ENCODE results near the gene ELN.

Gene ELN

GRCh38 chr7:74023092-74023536 is 4.9 kb upstream of the ELN start:
- TF ChIP-seq POLR2A (IDR thresholded peaks at IDR 0.05; ENCODE audit: low read length) (no peak), GATA1 (IDR thresholded peaks at IDR 0.05; ENCODE audit: low read depth, low read length) (no peak)
- DNase-seq, result no peak

- TF ChIP-seq GATA1 (IDR thresholded peaks at IDR 0.05; ENCODE audit: low read depth, low read length) (no peak), POLR2A (IDR thresholded peaks at IDR 0.05; ENCODE audit: low read length) (no peak)
- no peak for DNase-seq
Measured at GRCh38 chr7:74023786-74024185, 4.2 kb upstream of the ELN start.

- DNase-seq, result no peak
- TF ChIP-seq POLR2A (IDR thresholded peaks at IDR 0.05; ENCODE audit: low read length) (no peak), GATA1 (IDR thresholded peaks at IDR 0.05; ENCODE audit: low read depth, low read length) (no peak)
Measured at GRCh38 chr7:74025146-74025545, 2.8 kb upstream of the ELN start.

- TF ChIP-seq GATA1 (IDR thresholded peaks at IDR 0.05; ENCODE audit: low read depth, low read length) (no peak), POLR2A (IDR thresholded peaks at IDR 0.05; ENCODE audit: low read length) (no peak)
- no peak for DNase-seq
Measured at GRCh38 chr7:74025730-74026129, 2.2 kb upstream of the ELN start.

GRCh38 chr7:74026406-74026902 is 1.5 kb upstream of the ELN start:
- TF ChIP-seq GATA1 (IDR thresholded peaks at IDR 0.05; ENCODE audit: low read depth, low read length), result no peak
- TF ChIP-seq POLR2A (IDR thresholded peaks at IDR 0.05; ENCODE audit: low read length), result no peak
- DNase-seq, result no peak

GRCh38 chr7:74026903-74027682 is 880 bp upstream of the ELN start:
- DNase-seq, result peak; percentile 43 to 71
- no peak for TF ChIP-seq POLR2A (IDR thresholded peaks at IDR 0.05; ENCODE audit: low read length)
- TF ChIP-seq GATA1 (IDR thresholded peaks at IDR 0.05; ENCODE audit: low read depth, low read length), result no peak

GRCh38 chr7:74028321-74028838 is 407 bp downstream of the ELN start:
- DNase-seq, result no peak
- TF ChIP-seq GATA1 (IDR thresholded peaks at IDR 0.05; ENCODE audit: low read depth, low read length) (no peak), POLR2A (IDR thresholded peaks at IDR 0.05; ENCODE audit: low read length) (no peak)

GRCh38 chr7:74029089-74029785 is 1.3 kb downstream of the ELN start:
- no peak for TF ChIP-seq POLR2A (IDR thresholded peaks at IDR 0.05; ENCODE audit: low read length)
- no peak for TF ChIP-seq GATA1 (IDR thresholded peaks at IDR 0.05; ENCODE audit: low read depth, low read length)

GRCh38 chr7:74029991-74030415 is 2.0 kb downstream of the ELN start:
- TF ChIP-seq GATA1 (IDR thresholded peaks at IDR 0.05; ENCODE audit: low read depth, low read length) (no peak), POLR2A (IDR thresholded peaks at IDR 0.05; ENCODE audit: low read length) (no peak)
- no peak for DNase-seq

More at GRCh38 chr7:74029089-74029785, 1.3 kb downstream of the ELN start:
- no peak for DNase-seq

- TF ChIP-seq GATA1 (IDR thresholded peaks at IDR 0.05; ENCODE audit: low read depth, low read length), result no peak
- no peak for TF ChIP-seq POLR2A (IDR thresholded peaks at IDR 0.05; ENCODE audit: low read length)
Measured at GRCh38 chr7:74030861-74031260, 2.9 kb downstream of the ELN start.

GRCh38 chr7:74031403-74032190 is 3.6 kb downstream of the ELN start:
- DNase-seq, result no peak
- TF ChIP-seq POLR2A (IDR thresholded peaks at IDR 0.05; ENCODE audit: low read length) (no peak), GATA1 (IDR thresholded peaks at IDR 0.05; ENCODE audit: low read depth, low read length) (no peak)

More at GRCh38 chr7:74030861-74031260, 2.9 kb downstream of the ELN start:
- no peak for DNase-seq

- no peak for DNase-seq
- TF ChIP-seq POLR2A (IDR thresholded peaks at IDR 0.05; ENCODE audit: low read length), result no peak
- no peak for TF ChIP-seq GATA1 (IDR thresholded peaks at IDR 0.05; ENCODE audit: low read depth, low read length)
Measured at GRCh38 chr7:74032191-74032490, 4.2 kb downstream of the ELN start.

- TF ChIP-seq POLR2A (IDR thresholded peaks at IDR 0.05; ENCODE audit: low read length), result no peak
- no peak for TF ChIP-seq GATA1 (IDR thresholded peaks at IDR 0.05; ENCODE audit: low read depth, low read length)
- DNase-seq, result no peak
Measured at GRCh38 chr7:74032624-74033371, 4.8 kb downstream of the ELN start.

Measured in erythroblast (primary cell).